Measurements from ENCODE around the gene RPRD1A. TPM values are rescaled to one million over a fixed set of nuclear protein-coding genes. Genes with fewer than 3 reads are reported as not detected.
"Not testable (repeated sequence)": the region's sequence is repeated elsewhere in the genome, so short reads cannot be mapped to it uniquely, and the experiment has no call there.

The RPRD1A gene
- total RNA-seq (42.4 TPM), polyA plus RNA-seq (ENCODE audit: insufficient read depth, low read depth, low replicate concordance) (25.9 TPM)
- long read RNA-seq, donor 1, full-length matches to known transcripts = 9 of 15 reads
- long read RNA-seq, donor 1, partial matches to known transcripts = 6 of 15 reads
- long read RNA-seq, donor 1, other reads (novel, unspliced or antisense) = 0 of 15 reads
- long read RNA-seq, donor 2, full-length matches to known transcripts = 10 of 10 reads
- long read RNA-seq, donor 2, partial matches to known transcripts = 0 of 10 reads
- long read RNA-seq, donor 2, other reads (novel, unspliced or antisense) = 0 of 10 reads
- long read RNA-seq, donor 3, full-length matches to known transcripts = 14 of 20 reads
- long read RNA-seq, donor 3, partial matches to known transcripts = 6 of 20 reads
- long read RNA-seq, donor 3, other reads (novel, unspliced or antisense) = 0 of 20 reads
- long read RNA-seq, donor 4, full-length matches to known transcripts = 15 of 28 reads
- long read RNA-seq, donor 4, partial matches to known transcripts = 13 of 28 reads
- long read RNA-seq, donor 4, other reads (novel, unspliced or antisense) = 0 of 28 reads
- long read RNA-seq, donor 5, full-length matches to known transcripts = 1 of 1 reads
- long read RNA-seq, donor 5, partial matches to known transcripts = 0 of 1 reads
- long read RNA-seq, donor 5, other reads (novel, unspliced or antisense) = 0 of 1 reads
- long read RNA-seq, donor 6, full-length matches to known transcripts = 26 of 38 reads
- long read RNA-seq, donor 6, partial matches to known transcripts = 12 of 38 reads
- long read RNA-seq, donor 6, other reads (novel, unspliced or antisense) = 0 of 38 reads
- long read RNA-seq, donor 7, full-length matches to known transcripts = 12 of 23 reads
- long read RNA-seq, donor 7, partial matches to known transcripts = 5 of 23 reads
- long read RNA-seq, donor 7, other reads (novel, unspliced or antisense) = 6 of 23 reads
- long read RNA-seq, donor 8, full-length matches to known transcripts = 8 of 8 reads
- long read RNA-seq, donor 8, partial matches to known transcripts = 0 of 8 reads
- long read RNA-seq, donor 8, other reads (novel, unspliced or antisense) = 0 of 8 reads
- long read RNA-seq, donor 9, full-length matches to known transcripts = 2 of 7 reads
- long read RNA-seq, donor 9, partial matches to known transcripts = 5 of 7 reads
- long read RNA-seq, donor 9, other reads (novel, unspliced or antisense) = 0 of 7 reads
- long read RNA-seq, donor 10, full-length matches to known transcripts = 8 of 18 reads
- long read RNA-seq, donor 10, partial matches to known transcripts = 10 of 18 reads
- long read RNA-seq, donor 10, other reads (novel, unspliced or antisense) = 0 of 18 reads

DNA sequence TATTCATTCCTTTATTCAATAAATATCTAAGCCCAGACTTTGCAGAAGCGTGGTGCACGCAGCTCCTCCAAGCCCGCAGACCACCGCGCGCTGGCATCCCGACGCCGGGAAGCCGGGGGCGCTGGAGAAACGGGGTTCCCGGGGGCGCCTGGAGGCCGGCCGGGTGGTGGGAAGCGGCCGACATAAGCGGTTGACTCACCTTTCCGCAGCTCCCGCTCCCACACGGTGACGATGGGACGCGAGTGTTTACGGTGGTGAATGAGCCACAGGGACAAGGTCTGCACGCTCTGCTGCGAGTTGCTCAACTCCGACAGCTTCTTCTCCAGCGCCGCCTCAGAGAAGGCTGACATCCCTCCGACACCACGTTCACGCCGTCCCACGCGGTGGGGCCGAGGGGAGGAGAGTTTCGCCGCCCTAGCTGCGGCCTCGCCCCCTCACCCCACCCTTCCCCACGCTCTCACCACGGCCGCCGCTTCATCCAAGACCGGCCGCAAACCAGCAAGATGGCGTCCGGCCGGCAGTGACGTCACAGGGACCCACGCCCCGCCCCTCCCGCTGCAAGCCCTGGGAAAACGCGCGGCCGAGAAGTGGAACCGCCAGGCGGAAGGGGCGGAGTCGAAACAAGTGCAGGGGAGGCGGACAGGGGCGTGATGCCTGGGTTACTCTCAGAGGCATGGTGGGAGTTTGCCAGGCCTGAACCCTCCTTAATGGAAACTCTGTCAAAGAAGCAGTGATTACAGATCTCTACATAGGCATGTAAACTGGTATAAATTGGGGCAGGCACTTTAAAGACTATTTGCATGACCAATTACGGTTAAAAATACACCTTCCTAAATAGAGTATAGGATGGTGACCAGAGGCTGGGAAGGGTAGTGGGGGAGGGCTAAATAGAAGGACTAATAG lies at the start of gene RPRD1A:
TSS of gene RPRD1A (minus strand) at position 505 of the 903 bp plus-strand sequence. CDS start at position 350, 155 bp downstream.
- no peak for TF ChIP-seq CTCF (IDR thresholded peaks at IDR 0.05; ENCODE audit: borderline replicate concordance, extremely low read depth, insufficient read depth)
- Histone ChIP-seq H3K27ac (ENCODE audit: low read depth in 2 of 2, low read length in 2 of 2) (peak within 1 kb of the TSS; percentile 94), H3K4me1 (ENCODE audit: control insufficient read depth in 2 of 3, insufficient read depth in 2 of 3, low read depth in 1 of 3, low read length in 3 of 3) (peaks cover 0 to 5% (median 2%) of the 10 kb centered on the region in 3 donors), H3K9me3 (ENCODE audit: control insufficient read depth in 2 of 3, insufficient read depth in 1 of 3, low read length in 3 of 3) (no peaks in the 10 kb centered on the region), H3K27me3 (ENCODE audit: control insufficient read depth, insufficient read depth, low read length) (no peaks in the 10 kb centered on the region), H3K9ac (ENCODE audit: low read length in 3 of 3) (peak within 1 kb of the TSS; percentile 35 to 96 (median 83)), H3K4me3 (ENCODE audit: low read length in 3 of 3) (peak within 1 kb of the TSS; percentile 79 to 95 (median 85)), H3K36me3 (ENCODE audit: control insufficient read depth in 2 of 3, insufficient read depth in 3 of 3, low read length in 3 of 3) (no peaks in the 10 kb centered on the region)
- peak; percentile 38 for FAIRE-seq
- intact Hi-C loops (cut with DNase I) = no loop called here
- DNase-seq = peak; percentile 97 to 99 (median 98)

DNA sequence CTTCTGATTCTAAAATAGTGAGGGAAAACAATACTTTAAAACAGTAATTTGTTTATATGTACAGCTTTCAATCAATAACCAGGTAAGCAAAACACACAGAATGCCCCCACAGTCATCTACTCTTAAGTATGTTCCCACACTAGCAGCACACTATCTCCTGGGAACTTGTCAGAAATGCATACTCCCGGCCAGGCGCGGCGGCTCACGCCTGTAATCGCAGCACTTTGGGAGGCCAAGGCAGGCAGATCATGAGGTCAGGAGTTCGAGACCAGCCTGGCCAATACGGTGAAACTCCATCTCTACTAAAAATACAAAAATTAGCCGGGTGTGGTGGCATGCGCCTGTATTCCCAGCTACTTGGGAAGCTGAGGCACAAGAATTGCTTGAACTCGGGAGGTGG lies 49.4 kb upstream of the RPRD1A start:
- H3K9me3 ChIP-seq (ENCODE audit: control insufficient read depth in 2 of 3, insufficient read depth in 1 of 3, low read length in 3 of 3); H3K27me3 ChIP-seq (ENCODE audit: control insufficient read depth, insufficient read depth, low read length); intact Hi-C loops (cut with DNase I); H3K9ac ChIP-seq (ENCODE audit: low read length in 3 of 3); H3K4me3 ChIP-seq (ENCODE audit: low read length in 3 of 3); FAIRE-seq; DNase-seq; H3K27ac ChIP-seq (ENCODE audit: low read depth in 2 of 2, low read length in 2 of 2); H3K4me1 ChIP-seq (ENCODE audit: control insufficient read depth in 2 of 3, insufficient read depth in 2 of 3, low read depth in 1 of 3, low read length in 3 of 3): not testable (repeated sequence)
- peaks cover 5 to 17% (median 13%) of the 10 kb centered on the region in 3 donors for H3K36me3 ChIP-seq (ENCODE audit: control insufficient read depth in 2 of 3, insufficient read depth in 3 of 3, low read length in 3 of 3)

GRCh38 chr18:36114738-36115137 lies 47.4 kb upstream of the RPRD1A start:
- intact Hi-C loops (cut with DNase I) = no loop called here
- H3K36me3 ChIP-seq (ENCODE audit: control insufficient read depth in 2 of 3, insufficient read depth in 3 of 3, low read length in 3 of 3) = peaks cover 5 to 15% (median 14%) of the 10 kb centered on the region in 3 donors

More at GRCh38 chr18:36114738-36115137, 47.4 kb upstream of the RPRD1A start:
- Histone ChIP-seq H3K27me3 (ENCODE audit: control insufficient read depth, insufficient read depth, low read length) (no peaks in the 10 kb centered on the region), H3K9me3 (ENCODE audit: control insufficient read depth in 2 of 3, insufficient read depth in 1 of 3, low read length in 3 of 3) (no peaks in the 10 kb centered on the region), H3K9ac (ENCODE audit: low read length in 3 of 3) (no peak overlapping the region), H3K4me3 (ENCODE audit: low read length in 3 of 3) (no peak overlapping the region), H3K27ac (ENCODE audit: low read depth in 2 of 2, low read length in 2 of 2) (no peak overlapping the region), H3K4me1 (ENCODE audit: control insufficient read depth in 2 of 3, insufficient read depth in 2 of 3, low read depth in 1 of 3, low read length in 3 of 3) (no peaks in the 10 kb centered on the region)
- no peak for TF ChIP-seq CTCF (IDR thresholded peaks at IDR 0.05; ENCODE audit: borderline replicate concordance, extremely low read depth, insufficient read depth)
- DNase-seq = no peak
- FAIRE-seq = peak; percentile 39
